Bronchial epithelial cell (primary cell): ENCODE measurements around the gene CCNL2. TPM values are rescaled to one million over a fixed set of nuclear protein-coding genes. Genes with fewer than 3 reads are reported as not detected.
"Not testable (repeated sequence)": the region's sequence is repeated elsewhere in the genome, so short reads cannot be mapped to it uniquely, and the experiment has no call there.

ENCODE experiments used
- DNase-seq: peaks from one replicate; pipeline ENCODE4 v3.0.0-alpha.2; 2010; ENCODE audit warnings: low read depth
- FAIRE-seq: peaks from 2 replicates; lab custom pipeline; 2011; peaks lifted over from hg19 to GRCh38; lab: Jason Lieb, UNC
- H3K27me3 ChIP-seq: 2 replicates; pipeline ENCODE4 v1.5.1; 2011; ENCODE audit warnings: low read length; ENCODE audit not compliant: control insufficient read depth, insufficient read depth
- H3K36me3 ChIP-seq: 2 replicates; pipeline ENCODE4 v1.5.1; 2011; ENCODE audit warnings: low read length; ENCODE audit not compliant: control insufficient read depth, insufficient read depth
- H3K4me3 ChIP-seq: 2 replicates; pipeline ENCODE4 v1.5.1; 2011; ENCODE audit warnings: mild to moderate bottlenecking, low read depth, low read length, control low read depth
- CTCF ChIP-seq: IDR thresholded peaks from 2 replicates; pipeline ENCODE4 v1.5.1; 2011; ENCODE audit warnings: mild to moderate bottlenecking, moderate library complexity, low read length, control low read depth, inconsistent platforms; ENCODE audit not compliant: insufficient read depth, severe bottlenecking
- total RNA-seq: library from RNA; depleted of rRNA; stranded (reverse); fragments of >200 nt; gene quantifications from 2 replicates; pipeline ENCODE4 v1.2.1, GENCODE V29; 2014

The CCNL2 gene
- total RNA-seq, 1 donor from 2014 or later: 134 TPM

GRCh38 chr1:1373815-1374588 is 25.1 kb downstream of the CCNL2 start:
- no peaks in the 10 kb centered on the region for H3K27me3 ChIP-seq
- no peak for FAIRE-seq
- H3K36me3 ChIP-seq: peaks cover 5% of the 10 kb centered on the region
- DNase-seq: no peak
- H3K4me3 ChIP-seq: peak overlapping the region; percentile 93
- no peak for TF ChIP-seq CTCF

- no peak for TF ChIP-seq CTCF
- Histone ChIP-seq H3K36me3 (peaks cover 5% of the 10 kb centered on the region), H3K27me3 (no peaks in the 10 kb centered on the region), H3K4me3 (no peak overlapping the region)
- no peak for FAIRE-seq
- DNase-seq: no peak
These were observed 25.9 kb downstream of the CCNL2 start for GRCh38 chr1:1373051-1373814.

DNA sequence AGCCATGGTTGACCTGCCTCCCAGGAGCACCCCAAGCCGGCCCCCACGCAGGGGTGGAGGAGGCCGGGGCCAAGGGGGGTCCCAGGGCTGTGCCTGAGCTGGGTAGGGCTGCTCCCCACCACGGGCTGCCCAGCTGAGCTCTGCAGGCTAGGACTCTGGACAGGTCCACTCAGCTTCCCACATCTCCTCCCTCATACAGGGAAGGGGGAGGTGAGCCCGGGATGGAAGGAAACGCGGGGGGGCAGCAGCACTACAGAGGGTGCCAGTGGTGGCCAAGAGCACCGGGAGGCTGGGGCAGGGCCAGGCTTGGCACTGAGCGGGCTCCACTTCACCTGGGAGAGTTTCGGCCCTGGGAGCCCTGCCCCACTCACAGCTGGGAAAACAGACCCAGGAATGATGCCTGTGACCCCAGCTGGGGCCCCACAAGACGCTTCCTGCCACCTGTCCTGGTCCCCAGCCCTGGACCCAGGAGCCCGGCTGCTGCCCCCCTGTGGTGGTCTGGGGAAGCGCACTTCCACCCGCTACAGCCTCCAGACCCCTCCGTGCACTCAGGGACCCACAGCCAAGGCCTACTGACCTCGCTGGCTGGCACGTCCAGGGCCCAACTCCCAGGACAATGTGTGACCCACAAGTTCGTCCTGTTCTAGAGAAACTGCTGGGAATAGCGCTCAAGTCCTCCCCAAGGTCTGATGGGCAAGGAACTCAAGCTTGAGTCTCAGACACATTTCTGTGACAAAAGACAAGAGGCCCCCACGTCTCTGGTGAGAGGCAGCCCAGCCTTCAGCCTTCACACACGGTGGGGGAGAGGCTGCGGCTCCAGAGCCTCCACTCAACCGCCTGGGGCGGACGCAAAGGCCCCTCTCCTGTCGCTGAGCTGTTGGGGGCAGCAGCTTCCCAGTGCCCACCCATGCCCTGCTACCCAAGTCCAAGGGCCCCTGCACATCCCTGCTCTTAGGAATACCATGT is 27.1 kb downstream of the CCNL2 start:
- Histone ChIP-seq H3K27me3 (no peaks in the 10 kb centered on the region), H3K4me3 (no peak overlapping the region), H3K36me3 (peaks cover 5% of the 10 kb centered on the region)
- peak; percentile 93 for TF ChIP-seq CTCF
- DNase-seq: no peak
- no peak for FAIRE-seq

- peaks cover 5% of the 10 kb centered on the region for H3K36me3 ChIP-seq
- H3K27me3 ChIP-seq: no peaks in the 10 kb centered on the region
- no peak for TF ChIP-seq CTCF
- H3K4me3 ChIP-seq: no peak overlapping the region
- DNase-seq: no peak
- FAIRE-seq: no peak
These were observed 27.8 kb downstream of the CCNL2 start for GRCh38 chr1:1371364-1371745.

GRCh38 chr1:1370771-1371300 is 28.3 kb downstream of the CCNL2 start:
- FAIRE-seq (no peak), DNase-seq (no peak)
- H3K4me3 ChIP-seq: no peak overlapping the region
- H3K36me3 ChIP-seq: peaks cover 5% of the 10 kb centered on the region
- no peak for TF ChIP-seq CTCF
- no peaks in the 10 kb centered on the region for H3K27me3 ChIP-seq

GRCh38 chr1:1370094-1370493 is 29.0 kb downstream of the CCNL2 start:
- not testable (repeated sequence) for H3K4me3 ChIP-seq, H3K27me3 ChIP-seq, H3K36me3 ChIP-seq, FAIRE-seq, DNase-seq
